T-helper 17 cell (primary cell): ENCODE results near the gene KIAA0040. TPM values are rescaled to one million over a fixed set of nuclear protein-coding genes. Genes with fewer than 3 reads are reported as not detected.

ENCODE experiments used
- ATAC-seq: fragments of 150-1000 bp; cut with Tn5 transposase; 2 replicates; pipeline ENCODE4 v1.10.0; 2021; ENCODE audit warnings: mild to moderate bottlenecking, moderate library complexity
- DNase-seq, 3 donors: peaks; one replicate each; pipeline versions ENCODE4 v3.0.0 to v3.0.0-alpha.2; 2020 to 2021
- H3K9me3 ChIP-seq: one replicate; pipeline ENCODE4 v1.7.0; 2013; ENCODE audit warnings: low read length, mild to moderate bottlenecking; ENCODE audit not compliant: control insufficient read depth, poor library complexity, severe bottlenecking
- H3K27ac Mint-ChIP-seq: one replicate; pipeline ENCODE4 v1.8.0; 2022; ENCODE audit warnings: mild to moderate bottlenecking, moderate library complexity, mixed read lengths
- H3K27me3 Mint-ChIP-seq: one replicate; pipeline ENCODE4 v1.8.0; 2022; ENCODE audit warnings: mixed read lengths
- H3K36me3 Mint-ChIP-seq: one replicate; pipeline ENCODE4 v1.8.0; 2022; ENCODE audit warnings: low read depth, mixed read lengths
- H3K4me1 Mint-ChIP-seq: one replicate; pipeline ENCODE4 v1.8.0; 2022; ENCODE audit warnings: mild to moderate bottlenecking, mixed read lengths
- H3K4me3 Mint-ChIP-seq: one replicate; pipeline ENCODE4 v1.8.0; 2022; ENCODE audit warnings: mild to moderate bottlenecking, moderate library complexity, mixed read lengths
- total RNA-seq, 4 donors: library from RNA in 2 of 4; stranded (reverse) in 2 of 4; gene quantifications; one replicate each; pipeline ENCODE4 v1.2.3 and lab custom pipeline; 2022 to 2026

KIAA0040 gene
- total RNA-seq, 2 donors from 2014 or later, result 29.0 to 31.5 TPM

GRCh38 chr1:175155936-175156335 lies 36.6 kb downstream of the KIAA0040 start:
- Mint-ChIP-seq H3K4me1 (peaks cover 32% of the 10 kb centered on the region), H3K27ac (peak overlapping the region; percentile 57), H3K27me3 (peaks cover 34% of the 10 kb centered on the region), H3K36me3 (peaks cover 5% of the 10 kb centered on the region), H3K4me3 (no peak overlapping the region)
- no peak for ATAC-seq
- no peaks in the 10 kb centered on the region for H3K9me3 ChIP-seq
- no peak for DNase-seq

GRCh38 chr1:175155473-175155856 lies 37.1 kb downstream of the KIAA0040 start:
- H3K9me3 ChIP-seq, result no peaks in the 10 kb centered on the region
- Mint-ChIP-seq H3K27me3 (peaks cover 39% of the 10 kb centered on the region), H3K4me1 (peaks cover 30% of the 10 kb centered on the region), H3K36me3 (peaks cover 3% of the 10 kb centered on the region), H3K4me3 (no peak overlapping the region), H3K27ac (peak overlapping the region; percentile 57)
- DNase-seq (no peak), ATAC-seq (no peak)

GRCh38 chr1:175154629-175155472 lies 37.7 kb downstream of the KIAA0040 start:
- DNase-seq (peak; percentile 49 to 72 (median 57)), ATAC-seq (peak; percentile 69)
- Mint-ChIP-seq H3K27ac (peak overlapping the region; percentile 57), H3K27me3 (peaks cover 43% of the 10 kb centered on the region), H3K4me1 (peaks cover 27% of the 10 kb centered on the region), H3K36me3 (peaks cover 2% of the 10 kb centered on the region), H3K4me3 (no peak overlapping the region)
- no peaks in the 10 kb centered on the region for H3K9me3 ChIP-seq

GRCh38 chr1:175152006-175152652 lies 40.4 kb downstream of the KIAA0040 start:
- ATAC-seq (peak; percentile 82), DNase-seq (peak; percentile 53 to 70 (median 55))
- H3K4me1 Mint-ChIP-seq, result peaks cover 21% of the 10 kb centered on the region
- H3K36me3 Mint-ChIP-seq, result no peaks in the 10 kb centered on the region
- peak overlapping the region; percentile 21 for H3K27ac Mint-ChIP-seq
- H3K27me3 Mint-ChIP-seq, result peaks cover 55% of the 10 kb centered on the region
- H3K9me3 ChIP-seq, result no peaks in the 10 kb centered on the region
- no peak overlapping the region for H3K4me3 Mint-ChIP-seq

- no peaks in the 10 kb centered on the region for H3K36me3 Mint-ChIP-seq
- no peak overlapping the region for H3K4me3 Mint-ChIP-seq
- no peak for DNase-seq
- H3K27me3 Mint-ChIP-seq, result peaks cover 58% of the 10 kb centered on the region
- no peak overlapping the region for H3K27ac Mint-ChIP-seq
- no peak for ATAC-seq
- H3K4me1 Mint-ChIP-seq, result peaks cover 24% of the 10 kb centered on the region
- no peaks in the 10 kb centered on the region for H3K9me3 ChIP-seq
Observed at GRCh38 chr1:175150596-175151319, 41.8 kb downstream of the KIAA0040 start.

- no peak overlapping the region for H3K27ac Mint-ChIP-seq
- no peak for DNase-seq
- no peaks in the 10 kb centered on the region for H3K9me3 ChIP-seq
- no peak overlapping the region for H3K4me3 Mint-ChIP-seq
- peaks cover 63% of the 10 kb centered on the region for H3K27me3 Mint-ChIP-seq
- H3K4me1 Mint-ChIP-seq, result peaks cover 18% of the 10 kb centered on the region
- H3K36me3 Mint-ChIP-seq, result peaks cover 4% of the 10 kb centered on the region
- ATAC-seq, result no peak
Observed at GRCh38 chr1:175148068-175148467, 44.5 kb downstream of the KIAA0040 start.

- H3K27me3 Mint-ChIP-seq, result peaks cover 62% of the 10 kb centered on the region
- no peak overlapping the region for H3K4me3 Mint-ChIP-seq
- peaks cover 4% of the 10 kb centered on the region for H3K36me3 Mint-ChIP-seq
- DNase-seq (no peak), ATAC-seq (no peak)
- H3K4me1 Mint-ChIP-seq, result peaks cover 18% of the 10 kb centered on the region
- H3K27ac Mint-ChIP-seq, result no peak overlapping the region
- no peaks in the 10 kb centered on the region for H3K9me3 ChIP-seq
Observed at GRCh38 chr1:175147569-175147968, 45.0 kb downstream of the KIAA0040 start.

- no peak overlapping the region for H3K4me3 Mint-ChIP-seq
- peaks cover 53% of the 10 kb centered on the region for H3K27me3 Mint-ChIP-seq
- DNase-seq, result peak; percentile 44 to 64 (median 49)
- ATAC-seq, result peak; percentile 77
- peak overlapping the region; percentile 21 for H3K27ac Mint-ChIP-seq
- H3K9me3 ChIP-seq, result no peaks in the 10 kb centered on the region
- peaks cover 4% of the 10 kb centered on the region for H3K36me3 Mint-ChIP-seq
- H3K4me1 Mint-ChIP-seq, result peaks cover 20% of the 10 kb centered on the region
Observed at GRCh38 chr1:175146529-175147213, 45.9 kb downstream of the KIAA0040 start.

- Mint-ChIP-seq H3K4me1 (peaks cover 14% of the 10 kb centered on the region), H3K27me3 (peaks cover 46% of the 10 kb centered on the region), H3K36me3 (peaks cover 4% of the 10 kb centered on the region), H3K4me3 (no peak overlapping the region), H3K27ac (peak overlapping the region; percentile 21)
- H3K9me3 ChIP-seq, result no peaks in the 10 kb centered on the region
- ATAC-seq (no peak), DNase-seq (no peak)
Observed at GRCh38 chr1:175145899-175146528, 46.6 kb downstream of the KIAA0040 start.

GRCh38 chr1:175138579-175138978 lies 54.0 kb downstream of the KIAA0040 start:
- H3K9me3 ChIP-seq, result no peaks in the 10 kb centered on the region
- Mint-ChIP-seq H3K27ac (no peak overlapping the region), H3K4me3 (no peak overlapping the region), H3K36me3 (peaks cover 1% of the 10 kb centered on the region), H3K4me1 (peaks cover 14% of the 10 kb centered on the region), H3K27me3 (peaks cover 46% of the 10 kb centered on the region)
- no peak for ATAC-seq
- DNase-seq, result no peak

GRCh38 chr1:175137369-175137768 lies 55.2 kb downstream of the KIAA0040 start:
- DNase-seq (no peak), ATAC-seq (no peak)
- H3K9me3 ChIP-seq, result no peaks in the 10 kb centered on the region
- Mint-ChIP-seq H3K27ac (no peak overlapping the region), H3K4me1 (peaks cover 10% of the 10 kb centered on the region), H3K27me3 (peaks cover 37% of the 10 kb centered on the region), H3K36me3 (no peaks in the 10 kb centered on the region), H3K4me3 (no peak overlapping the region)

GRCh38 chr1:175136246-175136645 lies 56.3 kb downstream of the KIAA0040 start:
- H3K4me3 Mint-ChIP-seq, result no peak overlapping the region
- H3K36me3 Mint-ChIP-seq, result no peaks in the 10 kb centered on the region
- no peak overlapping the region for H3K27ac Mint-ChIP-seq
- DNase-seq (no peak), ATAC-seq (no peak)
- H3K27me3 Mint-ChIP-seq, result peaks cover 37% of the 10 kb centered on the region
- peaks cover 4% of the 10 kb centered on the region for H3K4me1 Mint-ChIP-seq
- H3K9me3 ChIP-seq, result no peaks in the 10 kb centered on the region
